ENCODE data around the gene MRPL10.

The MRPL10 gene

GRCh38 chr17:47831003-47831933, at the start of gene MRPL10, which contains the start of gene LRRC46:
Gene MRPL10, minus strand, starts transcription at chr17:47831541. Its CDS starts 30 bp downstream, at chr17:47831511.
Gene LRRC46, plus strand, starts transcription at chr17:47831670. Its CDS starts 320 bp downstream, at chr17:47831990.
- Histone ChIP-seq H3F3A (ENCODE audit: insufficient read depth) (no peaks in the 10 kb centered on the region), H3K36me3 (ENCODE audit: low read length) (peaks cover 2% of the 10 kb centered on the region; the same call in 1 of the 2 replicates), H3K9me3 (ENCODE audit: insufficient read depth, low read length) (no peaks in the 10 kb centered on the region), H3K4me2 (ENCODE audit: low read depth, low read length, poor library complexity, severe bottlenecking) (peak within 1 kb of the TSS; percentile 99), H3K27me3 (ENCODE audit: low read length) (no peaks in the 10 kb centered on the region), H2AFZ (ENCODE audit: low read depth, low read length, severe bottlenecking) (peak within 1 kb of the TSS; percentile 83), H3K4me3 (ENCODE audit: insufficient read depth, low read length, poor library complexity, severe bottlenecking) (peak within 1 kb of the TSS; percentile 82), H3K9me2 (replicated peaks; ENCODE audit: insufficient read depth, low read length) (no peaks in the 10 kb centered on the region), H3K9ac (ENCODE audit: low read length) (peak within 1 kb of the TSS; percentile 78), H4K20me1 (ENCODE audit: low read depth, low read length) (no peaks in the 10 kb centered on the region), H3K79me2 (ENCODE audit: insufficient read depth, low read length) (peaks cover 14% of the 10 kb centered on the region), H3K27ac (ENCODE audit: low read depth, low read length) (peak within 1 kb of the TSS; percentile 23)
- TF ChIP-seq EZH2phosphoT487 (conservative IDR thresholded peaks at IDR 0.05; ENCODE audit: low read length) (no peak), CTCF (IDR thresholded peaks at IDR 0.05; ENCODE audit: insufficient read depth, low read length, poor library complexity, severe bottlenecking) (peak; percentile 36)

- no peak for TF ChIP-seq CTCF (IDR thresholded peaks at IDR 0.05; ENCODE audit: insufficient read depth, low read length, poor library complexity, severe bottlenecking)
- no peak for TF ChIP-seq EZH2phosphoT487 (conservative IDR thresholded peaks at IDR 0.05; ENCODE audit: low read length)
- Histone ChIP-seq H2AFZ (ENCODE audit: low read depth, low read length, severe bottlenecking) (no peak overlapping the region), H3K9me2 (replicated peaks; ENCODE audit: insufficient read depth, low read length) (no peaks in the 10 kb centered on the region), H3K36me3 (ENCODE audit: low read length) (no peaks in the 10 kb centered on the region), H3K79me2 (ENCODE audit: insufficient read depth, low read length) (no peaks in the 10 kb centered on the region), H3K9me3 (ENCODE audit: insufficient read depth, low read length) (no peaks in the 10 kb centered on the region), H3K4me3 (ENCODE audit: insufficient read depth, low read length, poor library complexity, severe bottlenecking) (no peak overlapping the region), H3K27ac (ENCODE audit: low read depth, low read length) (no peak overlapping the region), H4K20me1 (ENCODE audit: low read depth, low read length) (no peaks in the 10 kb centered on the region), H3K27me3 (ENCODE audit: low read length) (no peaks in the 10 kb centered on the region), H3F3A (ENCODE audit: insufficient read depth) (no peaks in the 10 kb centered on the region), H3K9ac (ENCODE audit: low read length) (no peak overlapping the region), H3K4me2 (ENCODE audit: low read depth, low read length, poor library complexity, severe bottlenecking) (no peak overlapping the region)
These were observed 48.6 kb upstream of the MRPL10 start for GRCh38 chr17:47879776-47880454.

GRCh38 chr17:47879028-47879585, 47.8 kb upstream of the MRPL10 start:
- H3K36me3 ChIP-seq (ENCODE audit: low read length) = no peaks in the 10 kb centered on the region
- H3K27me3 ChIP-seq (ENCODE audit: low read length) = no peaks in the 10 kb centered on the region
- H3K4me2 ChIP-seq (ENCODE audit: low read depth, low read length, poor library complexity, severe bottlenecking) = no peak overlapping the region
- no peaks in the 10 kb centered on the region for H4K20me1 ChIP-seq (ENCODE audit: low read depth, low read length)
- TF ChIP-seq CTCF (IDR thresholded peaks at IDR 0.05; ENCODE audit: insufficient read depth, low read length, poor library complexity, severe bottlenecking) (no peak), EZH2phosphoT487 (conservative IDR thresholded peaks at IDR 0.05; ENCODE audit: low read length) (no peak)
- no peak overlapping the region for H3K4me3 ChIP-seq (ENCODE audit: insufficient read depth, low read length, poor library complexity, severe bottlenecking)
- no peak overlapping the region for H2AFZ ChIP-seq (ENCODE audit: low read depth, low read length, severe bottlenecking)
- H3K9ac ChIP-seq (ENCODE audit: low read length) = no peak overlapping the region
- no peaks in the 10 kb centered on the region for H3K9me2 ChIP-seq (replicated peaks; ENCODE audit: insufficient read depth, low read length)
- no peaks in the 10 kb centered on the region for H3F3A ChIP-seq (ENCODE audit: insufficient read depth)
- H3K9me3 ChIP-seq (ENCODE audit: insufficient read depth, low read length) = no peaks in the 10 kb centered on the region
- no peaks in the 10 kb centered on the region for H3K79me2 ChIP-seq (ENCODE audit: insufficient read depth, low read length)
- H3K27ac ChIP-seq (ENCODE audit: low read depth, low read length) = no peak overlapping the region

All from SU-DHL-6 (cell line).